Measurements from ENCODE around the gene CEP85L.

GRCh38 chr6:118578617-118579016 lies 72.8 kb downstream of the CEP85L start:
- TF ChIP-seq, protein P1, sequence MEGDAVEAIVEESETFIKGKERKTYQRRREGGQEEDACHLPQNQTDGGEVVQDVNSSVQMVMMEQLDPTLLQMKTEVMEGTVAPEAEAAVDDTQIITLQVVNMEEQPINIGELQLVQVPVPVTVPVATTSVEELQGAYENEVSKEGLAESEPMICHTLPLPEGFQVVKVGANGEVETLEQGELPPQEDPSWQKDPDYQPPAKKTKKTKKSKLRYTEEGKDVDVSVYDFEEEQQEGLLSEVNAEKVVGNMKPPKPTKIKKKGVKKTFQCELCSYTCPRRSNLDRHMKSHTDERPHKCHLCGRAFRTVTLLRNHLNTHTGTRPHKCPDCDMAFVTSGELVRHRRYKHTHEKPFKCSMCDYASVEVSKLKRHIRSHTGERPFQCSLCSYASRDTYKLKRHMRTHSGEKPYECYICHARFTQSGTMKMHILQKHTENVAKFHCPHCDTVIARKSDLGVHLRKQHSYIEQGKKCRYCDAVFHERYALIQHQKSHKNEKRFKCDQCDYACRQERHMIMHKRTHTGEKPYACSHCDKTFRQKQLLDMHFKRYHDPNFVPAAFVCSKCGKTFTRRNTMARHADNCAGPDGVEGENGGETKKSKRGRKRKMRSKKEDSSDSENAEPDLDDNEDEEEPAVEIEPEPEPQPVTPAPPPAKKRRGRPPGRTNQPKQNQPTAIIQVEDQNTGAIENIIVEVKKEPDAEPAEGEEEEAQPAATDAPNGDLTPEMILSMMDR (IDR thresholded peaks at IDR 0.05; ENCODE audit: borderline replicate concordance, extremely low read depth, low read length, poor library complexity, severe bottlenecking): no peak
- TF ChIP-seq EZH2 (IDR thresholded peaks at IDR 0.05; ENCODE audit: borderline replicate concordance, low read depth, low read length, severe bottlenecking): no peak
